ENCODE measurements around the gene SEPTIN1. TPM values are rescaled to one million over a fixed set of nuclear protein-coding genes. Genes with fewer than 3 reads are reported as not detected.

Gene SEPTIN1
- total and polyA plus RNA-seq, 2 of the 13 experiments (the other 11 are each of a cell fraction or from before 2014, with no cell fraction given): 0.18 to 0.67 TPM

DNA sequence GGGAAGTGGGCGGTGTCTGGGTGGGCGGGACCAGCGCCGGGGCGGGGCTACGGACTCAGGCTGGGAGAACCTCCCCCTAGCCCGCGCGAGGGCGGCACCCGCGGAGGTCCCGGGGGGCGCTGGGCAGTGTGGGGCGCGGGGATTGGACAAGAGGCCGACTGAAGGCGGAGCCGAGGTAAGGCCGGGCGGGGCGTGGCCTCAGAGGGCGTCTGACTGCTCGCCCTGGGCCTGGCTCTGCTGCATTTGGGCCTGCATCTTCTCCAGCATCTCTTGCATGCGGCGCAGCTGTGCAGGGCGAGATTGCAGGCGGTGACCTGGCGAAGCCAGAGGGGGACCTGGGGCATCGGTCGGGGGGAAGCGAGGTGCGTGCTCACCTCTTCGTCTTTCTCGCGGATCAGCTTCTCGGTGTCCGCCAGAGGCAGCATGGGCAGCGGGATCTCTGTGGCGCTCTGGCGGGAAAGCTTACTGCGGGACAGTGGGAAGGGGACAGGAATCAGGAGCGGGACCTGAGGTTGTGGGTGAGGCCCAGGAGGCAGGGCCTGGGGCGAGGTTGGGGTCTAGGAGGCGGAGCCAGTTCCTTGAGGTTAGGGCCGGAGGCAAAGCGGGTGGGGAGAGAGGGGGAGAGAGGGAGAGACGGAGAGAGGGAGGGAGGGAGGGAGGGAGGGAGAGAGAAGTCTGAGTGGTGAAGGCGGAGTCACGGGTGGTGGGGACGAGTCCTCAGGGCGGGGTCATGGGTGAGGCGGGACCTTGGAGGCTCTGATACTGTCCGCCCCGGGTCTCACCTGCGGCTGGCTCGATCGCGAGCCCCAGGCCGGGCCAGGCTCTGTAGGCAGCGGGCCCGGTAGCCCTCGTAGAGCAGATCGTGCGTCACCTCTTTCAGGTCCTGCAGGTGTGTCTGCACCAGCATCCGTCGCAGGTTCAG, 3.9 kb downstream of the SEPTIN1 start (continued):
- TF ChIP-seq ZNF800 (CRISPR knock-in tag; IDR thresholded peaks at IDR 0.05) (no peak; the same call in 1 of the 2 replicates), ZNF256 (CRISPR knock-in tag; conservative IDR thresholded peaks at IDR 0.05) (no peak; the same call in 1 of the 2 replicates), SMAD9 (CRISPR knock-in tag; IDR thresholded peaks at IDR 0.05) (no peak), SATB2 (CRISPR knock-in tag; IDR thresholded peaks at IDR 0.05) (no peak), NR2F1 (CRISPR knock-in tag; IDR thresholded peaks at IDR 0.05) (no peak), IRX3 (CRISPR knock-in tag; IDR thresholded peaks at IDR 0.05; ENCODE audit: borderline replicate concordance, low read depth) (no peak), ZNF75D (CRISPR knock-in tag; IDR thresholded peaks at IDR 0.05; ENCODE audit: borderline replicate concordance) (no peak), ZNF607 (CRISPR knock-in tag; IDR thresholded peaks at IDR 0.05; ENCODE audit: borderline replicate concordance) (peak; percentile 70; the same call in 1 of the 2 replicates), REPIN1 (CRISPR knock-in tag; IDR thresholded peaks at IDR 0.05; ENCODE audit: borderline replicate concordance, low read depth) (peak; percentile 85), FOXP1 (IDR thresholded peaks at IDR 0.05) (no peak), FOXP1 (CRISPR knock-in tag; IDR thresholded peaks at IDR 0.05) (peak; percentile 9; the same call in 1 of the 2 replicates), GATAD2A (CRISPR knock-in tag; IDR thresholded peaks at IDR 0.05) (no peak; the same call in 1 of the 2 replicates), ZNF331 (CRISPR knock-in tag; IDR thresholded peaks at IDR 0.05) (peak; percentile 29; the same call in 1 of the 2 replicates), ZBTB33 (CRISPR knock-in tag; IDR thresholded peaks at IDR 0.05) (0 out of 2 replicates have a peak, but pooled peaks have one; percentile 36), GTF2F1 (IDR thresholded peaks at IDR 0.05; ENCODE audit: low read length) (no peak), PHF21A (CRISPR knock-in tag; IDR thresholded peaks at IDR 0.05) (peak; percentile 71; the same call in 1 of the 2 replicates), ZNF383 (CRISPR knock-in tag; IDR thresholded peaks at IDR 0.05; ENCODE audit: borderline replicate concordance) (0 out of 2 replicates have a peak, but pooled peaks have one; percentile 73), TP53 (CRISPR knock-in tag; conservative IDR thresholded peaks at IDR 0.05) (no peak), ZFP82 (CRISPR knock-in tag; IDR thresholded peaks at IDR 0.05; ENCODE audit: borderline replicate concordance) (no peak), HNF4A (CRISPR knock-in tag; IDR thresholded peaks at IDR 0.05) (no peak), ZFYVE20 (CRISPR knock-in tag; IDR thresholded peaks at IDR 0.05; ENCODE audit: borderline replicate concordance, low read depth) (no peak), SAP130 (CRISPR knock-in tag; IDR thresholded peaks at IDR 0.05; ENCODE audit: low read depth) (peak; percentile 91)
- TF ChIP-seq, protein P1, sequence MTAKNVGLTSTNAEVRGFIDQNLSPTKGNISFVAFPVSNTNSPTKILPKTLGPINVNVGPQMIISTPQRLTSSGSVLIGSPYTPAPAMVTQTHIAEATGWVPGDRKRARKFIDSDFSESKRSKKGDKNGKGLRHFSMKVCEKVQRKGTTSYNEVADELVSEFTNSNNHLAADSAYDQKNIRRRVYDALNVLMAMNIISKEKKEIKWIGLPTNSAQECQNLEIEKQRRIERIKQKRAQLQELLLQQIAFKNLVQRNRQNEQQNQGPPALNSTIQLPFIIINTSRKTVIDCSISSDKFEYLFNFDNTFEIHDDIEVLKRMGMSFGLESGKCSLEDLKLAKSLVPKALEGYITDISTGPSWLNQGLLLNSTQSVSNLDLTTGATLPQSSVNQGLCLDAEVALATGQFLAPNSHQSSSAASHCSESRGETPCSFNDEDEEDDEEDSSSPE (CRISPR knock-in tag; IDR thresholded peaks at IDR 0.05): no peak; the same call in none of the 2 replicates
- TF ChIP-seq, protein P2, sequence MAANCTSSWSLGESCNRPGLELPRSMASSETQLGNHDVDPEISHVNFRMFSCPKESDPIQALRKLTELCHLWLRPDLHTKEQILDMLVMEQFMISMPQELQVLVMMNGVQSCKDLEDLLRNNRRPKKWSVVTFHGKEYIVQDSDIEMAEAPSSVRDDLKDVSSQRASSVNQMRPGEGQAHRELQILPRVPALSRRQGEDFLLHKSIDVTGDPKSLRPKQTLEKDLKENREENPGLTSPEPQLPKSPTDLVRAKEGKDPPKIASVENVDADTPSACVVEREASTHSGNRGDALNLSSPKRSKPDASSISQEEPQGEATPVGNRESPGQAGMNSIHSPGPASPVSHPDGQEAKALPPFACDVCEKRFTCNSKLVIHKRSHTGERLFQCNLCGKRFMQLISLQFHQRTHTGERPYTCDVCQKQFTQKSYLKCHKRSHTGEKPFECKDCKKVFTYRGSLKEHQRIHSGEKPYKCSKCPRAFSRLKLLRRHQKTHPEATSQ (CRISPR knock-in tag; IDR thresholded peaks at IDR 0.05; ENCODE audit: borderline replicate concordance): no peak
